HT1080 (cell line): ENCODE data around the gene KRTAP12-4. TPM values are rescaled to one million over a fixed set of nuclear protein-coding genes. Genes with fewer than 3 reads are reported as not detected.
"Not testable (repeated sequence)": the region's sequence is repeated elsewhere in the genome, so short reads cannot be mapped to it uniquely, and the experiment has no call there.

Experiments used
- DNase-seq: peaks from one replicate; pipeline ENCODE4 v3.0.0-alpha.2; 2015; ENCODE audit warnings: low read depth
- total RNA-seq: library from RNA; depleted of rRNA; stranded (reverse); fragments of >200 nt; shearing (Covaris generic); gene quantifications from 2 replicates; pipeline ENCODE4 v1.2.3, GENCODE V29; 2014

The KRTAP12-4 gene
- total RNA-seq, 1 experiment from 2014 or later: not detected

DNA sequence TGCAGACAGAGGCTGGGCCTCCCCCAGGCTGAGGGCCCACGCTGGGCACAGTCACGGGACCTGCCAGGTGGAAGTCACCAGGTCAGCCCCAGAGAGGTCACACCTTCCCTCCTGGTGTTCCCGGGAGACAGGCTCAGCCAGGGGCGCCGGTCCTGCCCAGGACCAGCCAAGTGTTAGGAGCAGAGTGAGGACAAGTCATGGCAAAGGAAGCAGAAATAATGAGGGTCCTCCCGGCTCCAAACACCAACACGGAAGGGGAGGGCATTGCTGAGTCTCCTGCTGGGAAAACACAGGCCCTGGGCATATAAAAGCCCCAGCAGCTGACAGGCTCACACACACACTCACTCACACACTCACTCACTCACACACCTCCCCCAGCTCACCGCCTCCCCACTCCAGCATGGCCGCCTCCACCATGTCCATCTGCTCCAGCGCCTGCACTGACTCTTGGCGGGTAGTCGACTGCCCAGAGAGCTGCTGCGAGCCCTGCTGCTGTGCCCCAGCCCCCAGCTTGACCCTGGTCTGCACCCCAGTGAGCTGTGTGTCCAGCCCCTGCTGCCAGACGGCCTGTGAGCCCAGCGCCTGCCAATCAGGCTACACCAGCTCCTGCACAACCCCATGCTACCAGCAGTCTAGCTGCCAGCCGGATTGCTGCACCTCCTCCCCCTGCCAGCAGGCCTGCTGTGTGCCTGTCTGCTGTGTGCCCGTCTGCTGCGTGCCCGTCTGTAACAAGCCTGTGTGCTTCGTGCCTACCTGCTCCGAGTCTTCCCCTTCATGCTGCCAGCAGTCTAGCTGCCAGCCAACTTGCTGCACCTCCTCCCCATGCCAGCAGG is 17.2 kb downstream of the KRTAP12-4 start, which contains the start of gene KRTAP10-10:
KRTAP10-10 (plus strand) TSS at position 339 of the 833 bp plus-strand sequence; CDS start at position 401, 62 bp downstream.
- no peak for DNase-seq

- DNase-seq: no peak
Observed at GRCh38 chr21:44636209-44637017, 18.0 kb downstream of the KRTAP12-4 start.

GRCh38 chr21:44632067-44632466 is 22.4 kb downstream of the KRTAP12-4 start:
- DNase-seq: no peak

DNA sequence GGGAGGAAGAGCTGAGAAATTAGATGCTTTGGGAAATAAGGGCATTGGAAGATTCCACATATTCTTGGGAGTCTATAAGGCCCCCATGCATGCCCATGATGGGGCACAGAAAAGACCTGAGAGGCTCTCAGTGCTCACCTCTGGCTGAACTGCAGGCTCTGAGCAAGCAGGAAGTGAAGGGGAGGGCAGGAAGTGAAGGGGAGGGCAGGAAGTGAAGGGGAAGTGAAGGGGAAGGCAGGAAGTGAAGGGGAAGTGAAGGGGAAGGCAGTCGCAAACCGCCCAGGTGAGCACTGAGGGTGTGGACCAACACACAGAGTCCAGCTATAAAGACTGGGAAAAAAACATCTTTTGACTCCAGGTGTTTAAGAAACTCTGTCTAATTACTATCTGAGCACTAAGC is 24.0 kb downstream of the KRTAP12-4 start:
- DNase-seq: no peak

DNA sequence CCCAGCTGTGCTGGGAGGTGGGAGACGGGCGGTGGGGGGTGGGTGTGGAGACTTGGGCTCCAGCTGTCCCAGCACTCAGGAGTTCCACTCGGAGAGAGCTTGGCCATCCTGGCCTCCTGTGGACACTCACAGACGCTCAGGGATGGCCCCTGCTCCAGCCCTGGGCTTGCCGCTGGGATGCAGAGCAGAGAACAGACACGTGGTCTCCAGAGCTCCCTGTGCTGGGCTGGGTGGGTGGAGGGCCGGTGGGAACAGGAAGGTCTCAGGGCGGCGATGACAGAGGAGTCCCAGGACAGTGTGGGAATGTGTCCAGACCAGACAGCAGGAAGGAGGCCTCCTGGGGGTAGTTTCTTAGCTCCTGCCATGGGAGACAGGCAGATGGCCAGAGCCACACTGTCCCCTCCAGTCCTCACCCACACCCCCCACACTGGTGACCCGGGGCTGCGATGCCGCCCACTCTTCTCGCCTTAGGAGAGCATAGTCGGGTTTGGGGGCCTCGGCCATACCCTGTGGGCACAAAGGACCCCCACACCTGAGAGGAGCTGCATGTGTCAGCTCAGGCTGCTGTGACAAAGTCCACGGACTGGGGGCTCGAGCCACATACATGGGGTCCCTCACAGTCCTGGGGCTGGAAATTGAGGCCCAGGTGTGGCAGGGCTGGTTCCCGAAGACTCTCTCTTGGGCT is 25.6 kb downstream of the KRTAP12-4 start:
- DNase-seq: no peak

DNA sequence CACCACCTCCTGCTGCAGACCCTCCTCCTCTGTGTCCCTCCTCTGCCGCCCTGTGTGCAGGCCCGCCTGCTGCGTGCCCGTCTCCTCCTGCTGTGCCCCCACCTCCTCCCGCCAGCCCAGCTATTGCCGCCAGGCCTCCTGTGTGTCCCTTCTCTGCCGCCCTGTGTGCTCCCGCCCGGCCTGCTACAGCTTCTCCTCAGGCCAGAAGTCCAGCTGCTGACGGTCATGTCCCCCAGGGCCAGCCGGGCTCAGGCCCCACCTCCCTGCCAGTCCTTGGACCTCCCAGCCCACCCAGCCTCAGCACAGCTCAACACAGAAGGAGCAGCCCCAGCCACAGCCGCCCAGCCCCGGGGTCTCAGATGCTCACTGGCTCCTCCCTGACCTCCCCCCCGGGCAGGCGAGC is 26.6 kb downstream of the KRTAP12-4 start:
- DNase-seq: not testable (repeated sequence)

DNA sequence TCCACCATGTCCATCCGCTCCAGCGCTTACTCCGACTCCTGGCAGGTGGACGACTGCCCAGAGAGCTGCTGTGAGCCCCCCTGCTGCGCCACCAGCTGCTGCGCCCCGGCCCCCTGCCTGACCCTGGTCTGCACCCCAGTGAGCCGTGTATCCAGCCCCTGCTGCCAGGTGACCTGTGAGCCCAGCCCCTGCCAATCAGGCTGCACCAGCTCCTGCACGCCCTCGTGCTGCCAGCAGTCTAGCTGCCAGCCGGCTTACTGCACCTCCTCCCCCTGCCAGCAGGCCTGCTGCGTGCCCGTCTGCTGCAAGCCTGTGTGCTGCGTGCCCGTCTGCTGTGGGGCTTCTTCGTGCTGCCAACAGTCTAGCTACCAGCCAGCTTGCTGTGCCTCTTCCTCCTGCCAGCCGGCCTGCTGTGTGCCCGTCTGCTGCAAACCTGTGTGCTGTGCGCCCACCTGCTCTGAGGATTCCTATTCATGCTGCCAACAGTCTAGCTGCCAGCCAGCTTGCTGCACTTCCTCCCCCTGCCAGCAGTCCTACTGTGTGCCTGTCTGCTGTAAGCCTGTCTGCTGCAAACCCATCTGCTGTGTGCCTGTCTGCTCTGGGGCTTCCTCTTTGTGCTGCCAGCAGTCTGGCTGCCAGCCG is 27.2 kb downstream of the KRTAP12-4 start:
- DNase-seq: not testable (repeated sequence)

- DNase-seq: no peak
Observed at GRCh38 chr21:44626673-44627143, 27.8 kb downstream of the KRTAP12-4 start, which contains the start of gene KRTAP10-9. Gene KRTAP10-9, plus strand, starts transcription at chr21:44627093. Its CDS starts 79 bp downstream, at chr21:44627172.

- no peak for DNase-seq
Observed at GRCh38 chr21:44626262-44626661, 28.2 kb downstream of the KRTAP12-4 start.

DNA sequence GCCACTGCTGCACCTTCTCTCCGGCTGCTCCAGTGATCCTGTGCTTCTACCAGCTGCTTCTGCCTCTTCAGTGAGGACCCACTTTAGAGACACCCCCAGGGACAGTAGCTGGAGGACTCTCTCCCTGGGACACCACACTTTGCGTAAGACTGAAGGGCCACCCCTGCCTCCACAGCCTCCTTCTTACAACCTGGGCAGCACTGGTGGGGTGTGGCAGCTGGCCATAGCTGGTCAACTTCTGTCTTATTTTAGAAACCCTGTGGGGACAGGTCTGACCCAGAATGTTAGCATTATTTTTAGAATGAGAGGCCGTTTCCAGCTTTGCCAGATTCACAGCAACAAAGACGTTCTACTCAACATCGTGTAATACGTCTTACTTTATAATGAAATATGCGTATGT is 28.7 kb downstream of the KRTAP12-4 start:
- no peak for DNase-seq

GRCh38 chr21:44623575-44623974 is 30.9 kb downstream of the KRTAP12-4 start:
- DNase-seq: no peak

DNA sequence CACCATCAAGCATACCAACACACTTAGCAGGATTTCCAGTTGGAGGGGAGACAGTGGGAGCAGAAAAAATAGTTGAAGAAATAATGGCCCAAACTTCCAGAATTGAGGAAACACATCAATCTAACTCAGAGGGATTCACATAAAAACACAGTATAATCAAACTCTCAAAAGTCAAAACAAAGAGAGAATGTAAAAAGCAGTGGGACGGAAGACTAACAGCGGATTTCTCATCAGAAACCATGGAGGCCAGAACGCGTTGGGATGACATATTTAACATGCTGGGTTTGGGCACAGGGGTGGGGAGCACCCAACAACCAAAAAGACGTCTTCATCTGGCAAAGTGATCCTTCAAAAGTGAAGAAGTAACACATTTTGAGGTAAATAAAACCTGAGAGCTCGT is 34.6 kb downstream of the KRTAP12-4 start:
- DNase-seq: no peak

DNA sequence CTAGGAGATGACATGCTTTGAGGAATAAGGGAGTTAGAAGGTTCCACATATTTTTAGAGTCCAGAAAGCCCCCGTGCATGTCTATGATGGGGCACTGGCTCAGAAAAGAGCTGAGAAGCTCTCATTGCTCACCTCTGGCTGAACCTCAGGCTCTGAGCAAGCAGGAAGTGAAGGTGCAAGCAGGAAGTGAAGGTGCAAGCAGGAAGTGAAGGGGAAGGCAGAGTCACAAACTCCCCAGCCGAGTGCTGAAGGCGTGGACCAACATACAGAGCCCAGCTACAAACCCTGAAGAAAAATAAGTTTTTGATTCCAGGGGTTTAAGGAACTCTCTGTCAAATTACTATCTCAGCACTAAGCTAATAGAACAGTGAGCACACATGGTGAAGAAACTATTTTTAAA is 35.5 kb downstream of the KRTAP12-4 start:
- no peak for DNase-seq

DNA sequence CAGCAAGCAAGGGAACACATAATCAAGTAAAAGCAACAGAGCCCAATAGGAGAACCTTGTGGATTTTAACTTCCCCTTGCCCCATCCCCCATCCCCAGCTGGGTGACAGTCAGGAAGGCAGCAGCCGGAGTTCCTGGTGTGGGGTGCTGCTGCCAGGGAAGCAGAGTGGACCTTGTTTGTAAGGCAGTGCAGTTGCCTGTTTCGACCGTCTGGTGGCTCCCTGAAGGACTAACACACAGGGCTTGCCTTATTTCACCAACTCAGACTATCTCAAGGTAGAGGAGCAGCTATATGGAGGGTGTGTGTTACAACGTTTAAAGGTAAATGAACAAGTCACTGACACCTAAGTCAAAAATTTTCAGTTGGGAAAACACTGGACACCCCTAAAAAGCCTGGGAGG is 36.0 kb downstream of the KRTAP12-4 start:
- no peak for DNase-seq

DNA sequence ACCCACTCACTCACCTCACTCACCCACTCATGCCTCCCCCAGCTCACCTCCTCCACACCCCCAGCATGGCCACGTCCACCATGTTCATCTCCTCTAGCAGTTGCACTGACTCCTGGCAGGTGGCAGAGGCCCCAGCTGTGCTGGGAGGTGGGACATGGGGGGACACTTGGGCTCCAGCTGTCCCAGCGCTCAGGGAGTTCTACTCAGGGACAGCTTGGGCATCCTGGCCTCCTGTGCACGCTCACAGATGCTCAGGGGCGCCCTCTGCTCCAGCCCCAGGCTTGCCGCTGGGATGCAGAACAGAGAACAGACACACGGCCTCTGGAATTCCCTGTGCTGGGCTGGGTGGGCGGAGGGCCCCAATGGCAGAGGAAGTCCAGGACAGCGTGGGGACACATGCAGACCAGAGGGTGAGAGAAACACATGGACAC is 37.4 kb downstream of the KRTAP12-4 start:
- DNase-seq: no peak

GRCh38 chr21:44616591-44616926 is 37.9 kb downstream of the KRTAP12-4 start:
- no peak for DNase-seq

DNA sequence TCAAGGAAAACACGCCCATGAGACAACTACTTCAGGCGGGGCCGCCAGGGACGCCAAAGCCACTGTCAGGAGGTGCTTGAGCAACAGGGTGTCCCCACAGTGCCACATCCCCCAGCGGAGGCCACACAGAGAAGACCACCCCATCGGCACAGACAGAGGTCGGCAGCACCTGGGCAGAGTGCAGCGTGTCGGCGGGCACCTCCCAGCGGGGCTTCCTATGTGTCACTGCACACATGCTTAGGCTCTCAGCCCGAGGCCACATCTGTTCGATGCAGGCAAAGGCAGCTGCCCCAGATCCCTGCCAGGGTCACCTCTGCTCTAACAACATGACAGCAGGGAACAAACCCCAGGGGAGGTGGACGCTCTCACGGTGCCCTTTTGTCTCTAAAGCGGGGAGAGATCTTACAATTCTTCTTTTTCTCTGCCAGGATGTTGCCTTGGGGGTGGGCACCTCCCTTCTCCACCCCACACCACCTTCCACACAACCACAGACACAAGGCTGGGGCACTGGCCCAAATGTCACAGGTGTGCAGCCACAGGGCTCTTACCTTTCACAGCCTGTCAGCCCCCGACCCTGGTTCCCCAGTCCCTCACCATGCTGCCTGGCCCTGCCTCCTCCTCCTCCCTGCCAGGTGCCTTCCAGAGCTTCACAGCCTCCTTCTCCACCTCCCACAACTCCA is 38.4 kb downstream of the KRTAP12-4 start:
- DNase-seq: no peak

- no peak for DNase-seq
Observed at GRCh38 chr21:44615466-44615865, 39.0 kb downstream of the KRTAP12-4 start.

GRCh38 chr21:44614961-44615391 is 39.5 kb downstream of the KRTAP12-4 start:
- no peak for DNase-seq

DNA sequence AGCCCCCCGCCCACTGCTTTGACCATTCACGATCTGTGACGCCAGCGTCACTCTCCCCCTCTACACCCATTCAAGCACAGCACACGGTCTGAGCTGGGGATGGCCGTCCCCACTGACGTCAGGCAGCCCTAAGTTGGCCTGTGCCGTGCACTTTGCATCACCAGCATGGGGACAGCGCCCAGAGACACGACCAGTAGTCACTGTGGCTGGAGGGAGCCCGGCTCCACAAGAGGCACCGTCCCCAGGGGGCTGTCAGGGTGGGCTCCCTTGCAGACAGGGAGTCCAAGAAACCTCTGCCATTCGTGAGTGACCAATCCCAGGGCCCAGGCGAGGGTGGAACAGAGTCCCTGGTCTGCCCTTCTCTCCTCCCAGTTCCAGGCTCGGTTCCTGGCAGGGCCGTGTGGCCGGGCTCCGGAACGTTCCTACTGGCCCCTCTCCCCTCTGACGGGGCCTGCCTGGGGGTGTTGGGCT is 40.3 kb downstream of the KRTAP12-4 start:
- DNase-seq: no peak
